ENCODE data around the gene RASA3.

Gene RASA3

DNA sequence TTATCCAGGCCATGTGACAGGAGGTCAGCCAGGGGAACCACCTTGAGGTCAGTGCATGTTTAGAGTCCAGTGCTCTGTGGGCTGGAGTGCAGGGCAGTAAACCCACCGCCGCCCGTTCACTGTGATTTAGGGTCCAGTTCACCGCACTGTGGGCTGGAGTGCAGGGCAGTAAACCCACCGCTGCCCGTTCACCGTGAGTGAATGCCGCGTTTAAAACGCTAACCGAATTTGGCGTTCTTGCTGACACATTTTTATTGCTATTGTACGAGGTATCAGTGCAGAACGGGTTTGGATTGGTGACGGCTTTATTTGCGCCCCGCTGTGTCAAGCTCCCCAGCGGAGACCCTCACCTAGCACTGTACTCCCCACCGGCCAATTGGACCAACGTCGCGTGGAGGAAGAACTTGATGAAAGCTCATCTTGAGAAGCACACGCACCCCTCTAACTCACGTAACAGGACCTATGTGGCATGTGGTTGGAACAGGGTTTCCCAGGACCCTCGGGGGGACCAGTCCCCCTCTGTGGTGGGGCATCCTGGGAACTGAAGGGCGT lies 186.5 kb downstream of the RASA3 start:
- no peak for DNase-seq

DNA sequence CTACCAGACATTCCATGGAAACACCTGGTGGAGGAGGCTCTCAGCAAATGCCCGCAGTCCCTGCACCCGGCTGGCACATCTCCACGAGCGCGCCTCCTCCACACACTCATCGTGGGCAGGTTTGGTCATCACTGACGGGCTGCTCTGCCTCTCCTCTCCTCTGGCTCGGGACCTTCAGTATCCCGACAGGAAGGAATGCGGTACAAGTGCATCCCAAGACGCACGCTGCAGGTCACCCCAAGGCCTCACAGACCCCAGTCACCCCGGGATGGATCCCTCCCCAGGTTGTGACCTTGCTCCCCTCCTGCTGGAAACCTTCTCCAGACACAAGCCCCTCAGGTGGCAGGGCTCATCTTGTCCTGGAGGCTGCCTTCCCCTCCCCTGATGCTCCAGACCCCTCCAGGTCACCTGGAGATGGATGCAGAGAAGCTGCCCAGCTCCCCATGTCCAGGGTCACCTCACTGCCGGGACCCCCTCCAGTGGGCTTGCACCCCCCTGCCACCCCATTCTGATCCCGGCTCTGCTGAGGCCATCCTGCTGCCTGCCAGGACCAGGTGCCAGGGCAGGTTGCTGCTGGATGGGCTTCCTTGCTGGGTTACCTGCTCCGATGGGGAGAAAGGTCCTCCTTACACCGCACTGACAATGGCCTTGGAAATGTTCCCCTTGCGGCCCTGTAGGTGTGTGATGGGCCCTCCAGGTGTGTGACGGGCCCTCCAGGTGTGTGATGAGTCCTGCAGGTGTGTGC lies 188.4 kb downstream of the RASA3 start:
- DNase-seq, result no peak

DNA sequence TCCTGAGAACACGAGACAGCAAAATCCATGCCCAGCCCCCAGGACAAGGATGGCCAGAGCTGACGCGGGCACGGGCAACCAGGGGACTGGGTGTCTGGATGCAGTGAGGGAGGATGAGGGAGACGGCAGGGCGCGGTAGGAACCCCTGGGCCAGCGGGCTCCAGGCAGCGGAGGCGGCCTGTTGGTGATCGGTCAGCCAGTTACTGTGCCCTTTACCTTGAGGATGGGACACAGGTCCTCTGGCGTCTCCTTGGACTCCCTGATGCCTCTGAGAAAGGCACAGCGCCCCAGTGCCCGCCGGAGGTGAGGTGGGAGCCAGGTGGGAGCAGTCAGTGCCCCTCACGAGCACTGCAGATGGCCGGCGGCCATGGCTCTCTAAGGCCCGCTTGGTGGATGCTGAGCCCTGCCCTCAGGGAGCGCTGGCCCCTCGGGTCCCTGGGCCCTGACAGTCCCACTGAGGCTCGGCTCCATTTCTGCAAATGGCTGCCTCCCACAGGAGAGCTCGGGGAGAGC lies 189.8 kb downstream of the RASA3 start:
- no peak for DNase-seq

DNA sequence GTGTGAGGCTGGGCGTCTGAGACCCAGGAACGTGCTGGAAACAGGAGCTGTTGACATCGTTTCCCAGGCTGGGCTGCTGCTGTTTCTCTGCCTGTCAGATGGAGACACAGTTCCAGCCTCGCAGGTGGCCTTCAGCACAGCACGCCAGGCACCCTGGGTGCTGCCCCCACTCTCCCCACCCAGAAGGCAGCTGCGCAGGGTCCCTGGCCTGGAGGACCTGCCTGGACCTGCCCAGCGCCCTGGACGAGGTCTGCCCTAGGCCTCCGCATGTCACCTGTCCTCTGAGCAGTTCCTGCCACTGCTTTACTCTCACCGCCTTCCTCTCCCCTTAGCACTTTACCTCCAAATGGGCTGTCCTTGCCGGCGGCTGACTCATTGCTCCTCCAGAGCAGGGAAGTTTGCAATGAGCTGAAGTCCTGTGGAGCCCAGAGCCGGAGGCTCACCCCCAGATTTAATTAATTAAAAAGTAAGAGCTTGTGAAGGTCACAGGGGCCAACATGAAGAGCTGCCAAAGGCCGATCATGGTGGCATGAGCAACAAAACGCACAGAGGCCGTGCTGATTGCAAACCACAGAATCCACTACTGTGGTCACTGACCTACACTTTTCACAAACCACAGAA lies 190.7 kb downstream of the RASA3 start:
- no peak for DNase-seq

DNA sequence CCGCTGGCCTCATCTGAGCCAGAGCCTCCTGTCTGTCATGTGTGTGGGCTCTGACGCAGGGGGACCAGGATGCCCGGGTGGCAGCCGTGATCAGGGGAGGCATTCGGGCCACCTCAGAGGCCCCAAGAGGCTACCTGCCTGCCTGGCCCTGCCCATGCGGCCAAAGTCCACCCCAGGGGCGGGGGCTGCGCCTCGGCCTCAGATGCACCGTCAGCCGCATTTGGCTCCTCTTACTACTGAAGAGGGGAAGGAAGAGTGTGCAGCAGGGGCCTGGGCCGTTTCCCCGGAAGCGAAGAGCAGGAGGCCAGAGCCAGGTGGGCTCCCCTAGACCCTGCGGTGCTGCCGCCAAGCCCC lies 192.5 kb downstream of the RASA3 start:
- no peak for DNase-seq

DNA sequence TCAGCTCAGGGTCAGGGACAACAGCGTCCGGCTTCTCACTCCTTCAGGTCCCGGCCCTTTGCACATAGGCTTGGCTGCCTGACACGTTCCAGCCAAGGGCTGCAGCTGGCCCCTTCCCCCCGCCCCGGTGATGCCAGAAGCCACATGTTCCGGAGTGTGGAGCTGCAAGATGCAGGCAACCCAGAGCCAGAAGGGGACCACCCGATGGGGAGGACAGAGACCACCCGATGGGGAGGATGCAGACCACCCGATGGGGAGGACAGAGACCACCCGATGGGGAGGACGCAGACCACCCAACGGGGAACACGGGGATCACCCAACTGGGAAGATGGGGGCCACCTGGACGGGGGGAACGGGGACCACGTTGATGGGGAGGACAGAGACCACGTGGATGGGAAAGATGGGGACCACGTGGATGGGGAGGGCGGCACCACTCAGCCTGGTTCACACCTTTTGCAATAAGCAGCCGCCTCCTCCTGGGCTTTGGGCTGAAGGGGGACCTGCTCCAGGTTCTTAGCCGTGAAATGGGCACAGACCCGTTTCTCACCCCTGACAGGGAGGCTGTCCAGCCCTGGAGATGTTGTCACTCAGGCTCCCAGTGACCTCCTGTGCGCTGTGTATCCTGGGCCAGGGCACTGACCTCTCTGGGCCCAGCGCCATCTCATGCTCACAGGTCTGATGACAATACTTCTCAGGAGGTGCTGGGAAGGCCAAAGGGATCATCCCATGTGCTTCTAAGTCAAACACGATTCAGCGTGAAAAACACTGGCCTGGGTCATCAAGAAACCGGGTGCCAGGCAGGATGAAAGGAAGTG lies 193.1 kb downstream of the RASA3 start:
- no peak for DNase-seq

GRCh38 chr13:113938716-113939115 lies 193.7 kb downstream of the RASA3 start:
- no peak for DNase-seq

- no peak for DNase-seq
These were observed 194.2 kb downstream of the RASA3 start for GRCh38 chr13:113938246-113938645.

DNA sequence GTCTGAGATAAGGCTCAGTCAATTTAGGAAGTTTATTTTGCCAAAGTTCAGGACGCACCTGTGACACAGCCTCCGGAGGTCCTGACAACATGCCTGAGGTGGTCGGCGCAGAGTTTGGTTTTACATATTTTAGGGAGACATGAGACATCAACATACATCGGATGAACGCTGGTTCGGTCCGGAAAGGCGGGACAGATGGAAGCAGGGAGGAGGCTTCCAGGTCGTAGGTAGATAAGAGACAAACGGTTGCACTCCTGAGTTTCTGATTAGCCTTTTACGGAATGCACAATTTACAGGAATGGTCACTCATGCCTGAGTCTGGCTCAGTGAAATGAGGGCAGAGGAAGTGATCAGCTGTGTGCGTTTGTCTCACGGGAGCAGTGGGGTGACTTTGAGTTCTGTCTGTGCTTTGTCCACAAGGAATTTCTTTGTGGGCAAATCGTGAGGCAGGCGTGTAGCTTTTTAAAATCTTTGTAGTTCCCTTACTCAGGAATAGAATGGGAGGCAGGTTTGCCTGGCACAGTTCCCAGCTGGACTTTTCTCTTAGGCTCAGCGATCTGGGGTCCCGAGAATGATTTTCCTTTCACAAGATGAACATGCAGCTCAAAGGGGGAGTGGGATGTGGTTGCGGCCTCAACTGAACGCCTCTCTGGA lies 194.8 kb downstream of the RASA3 start:
- no peak for DNase-seq

DNA sequence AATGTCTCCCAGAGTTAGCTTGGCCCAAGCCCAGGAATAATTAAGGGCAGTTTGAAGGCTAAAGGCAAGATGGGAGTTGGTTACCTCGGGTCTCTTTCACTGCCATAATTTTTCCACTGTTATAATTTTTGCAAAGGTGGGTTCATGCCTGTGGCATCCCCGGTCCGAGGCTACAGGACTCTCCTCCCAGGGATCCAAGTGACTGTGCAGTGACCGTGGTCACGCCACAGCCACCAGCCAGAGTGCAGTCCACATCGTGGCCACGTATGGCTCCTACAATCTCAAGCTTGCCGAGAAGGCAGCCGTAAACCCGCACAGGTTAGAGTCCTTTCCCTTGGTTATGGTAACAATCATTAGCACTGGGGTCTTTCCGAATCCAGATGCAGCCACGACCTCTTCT lies 195.3 kb downstream of the RASA3 start:
- DNase-seq, result no peak

GRCh38 chr13:113936166-113936965 lies 196.1 kb downstream of the RASA3 start:
- DNase-seq, result no peak

GRCh38 chr13:113935001-113935844 lies 197.2 kb downstream of the RASA3 start:
- DNase-seq, result peak in 1 of 5 donors; percentile 6

DNA sequence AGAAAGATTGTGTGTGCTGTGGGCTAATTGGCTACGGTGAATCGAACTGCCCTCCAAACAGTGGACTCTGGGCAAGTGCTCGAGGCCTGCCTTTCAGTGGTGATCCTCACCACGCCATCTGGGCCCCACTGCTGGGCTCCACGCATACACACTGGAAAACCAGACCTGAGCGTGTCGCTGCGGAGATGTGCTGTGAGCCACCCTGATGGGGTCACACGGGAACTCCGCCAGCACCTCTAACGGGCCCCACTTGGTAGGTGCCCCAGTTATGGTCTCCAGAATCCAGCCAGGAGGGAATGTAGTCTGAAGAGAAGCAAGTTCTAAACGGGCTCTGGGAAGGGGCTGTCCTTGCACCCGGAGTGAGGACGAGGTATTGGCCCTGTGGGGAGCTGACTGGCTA lies 197.8 kb downstream of the RASA3 start:
- DNase-seq, result peak in 1 of 5 donors; percentile 2

DNA sequence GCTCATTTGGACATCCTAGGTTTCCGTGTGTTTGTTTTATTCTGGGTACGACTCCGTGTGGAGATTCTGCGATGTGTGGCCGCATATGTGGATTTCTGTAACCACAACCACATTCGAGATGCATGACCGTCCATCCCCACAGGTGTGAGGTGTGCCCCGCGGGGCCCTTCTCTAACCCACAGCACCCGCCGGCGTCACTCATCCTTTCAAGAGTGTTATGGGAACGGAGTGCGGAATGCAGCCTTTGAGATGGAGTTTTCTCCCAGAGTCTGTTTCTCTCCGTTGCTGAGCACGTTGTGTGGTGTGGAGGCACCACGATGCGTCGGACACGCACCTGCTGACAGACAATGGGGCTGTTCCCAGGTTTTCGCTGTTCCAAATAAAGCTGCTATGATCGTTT lies 198.5 kb downstream of the RASA3 start:
- DNase-seq, result no peak

DNA sequence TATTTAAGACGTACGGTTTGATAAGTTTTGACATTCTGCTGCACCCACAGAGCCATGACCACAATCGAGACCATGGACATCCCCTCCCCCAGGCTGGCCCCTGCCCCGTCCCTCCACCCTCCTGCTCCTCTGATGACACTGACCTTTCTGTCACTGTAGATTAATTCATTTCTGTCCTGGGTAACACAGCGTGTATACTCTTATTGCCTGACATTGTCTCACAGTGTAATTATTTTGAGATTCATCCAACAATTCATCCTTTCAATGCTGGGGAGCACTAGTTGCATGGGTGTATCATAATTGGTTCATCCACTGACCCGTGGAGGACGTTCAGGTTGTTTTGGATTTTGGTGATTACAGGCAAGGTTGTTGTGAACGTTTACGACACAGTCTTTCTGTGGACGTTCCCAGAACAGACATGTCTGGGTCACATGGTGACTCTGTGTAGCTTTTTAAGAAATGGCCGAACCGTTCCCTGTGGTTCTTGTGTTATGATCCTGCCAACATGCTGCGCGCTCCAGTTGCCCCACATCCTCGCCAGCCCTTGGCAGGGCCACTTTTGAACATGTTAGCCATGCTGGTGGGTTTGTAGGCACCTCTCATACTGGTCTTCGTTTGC lies 200.5 kb downstream of the RASA3 start:
- DNase-seq, result no peak

DNA sequence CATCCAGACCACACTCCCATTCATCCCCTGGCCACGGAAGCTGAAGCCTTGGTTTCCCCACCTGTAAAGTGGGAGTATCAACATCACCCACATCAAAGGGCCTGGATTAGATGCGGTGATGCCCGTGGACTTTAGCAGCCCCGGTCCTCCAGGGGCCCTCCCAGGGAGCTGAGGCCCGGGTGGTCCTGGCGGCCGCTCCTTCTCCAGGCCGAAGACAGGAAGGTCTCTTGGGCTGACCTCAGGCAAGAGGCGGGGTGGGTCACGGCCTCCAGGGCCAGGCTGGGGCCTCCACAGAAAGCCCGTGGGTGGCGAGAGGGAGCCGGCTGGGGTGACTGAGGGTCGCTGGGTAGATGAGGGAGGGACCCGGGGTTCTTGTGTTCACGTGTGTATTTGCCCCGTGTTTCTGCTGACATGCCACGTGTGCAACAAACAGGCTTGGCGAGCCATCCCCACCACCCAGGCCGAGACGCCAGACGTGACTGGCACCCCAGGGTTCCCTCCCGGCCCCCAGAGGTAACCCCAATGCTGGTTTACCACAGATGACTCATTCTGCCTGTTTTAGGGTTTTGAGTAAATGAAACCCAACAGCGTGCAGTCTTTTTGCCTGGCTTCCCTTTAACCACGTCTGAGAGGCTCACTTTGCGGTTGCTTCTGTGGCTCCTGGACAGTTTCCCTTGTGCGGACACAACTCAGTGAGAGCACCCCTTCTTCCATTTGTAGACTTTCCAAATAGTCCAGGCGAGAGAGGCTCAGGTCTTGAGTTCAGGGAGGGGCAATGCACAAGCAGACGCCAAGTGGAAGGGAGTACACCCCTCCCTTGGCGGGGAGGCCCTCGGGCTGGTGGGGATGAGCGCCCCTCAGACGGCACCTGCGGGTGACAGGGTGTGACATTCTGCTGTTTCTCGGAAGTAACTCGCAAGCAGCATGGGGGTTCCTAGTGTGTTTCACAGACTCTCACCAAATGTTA lies 201.5 kb downstream of the RASA3 start:
- peak in 2 of 5 donors; percentile 27 to 34 for DNase-seq

- no peak for DNase-seq
These were observed 202.5 kb downstream of the RASA3 start for GRCh38 chr13:113929628-113930615.
